Left lobe of liver (tissue), 2 donors: Measurements from ENCODE around the gene ADK. TPM values are rescaled to one million over a fixed set of nuclear protein-coding genes. Genes with fewer than 3 reads are reported as not detected.

Experiments used
- ATAC-seq: fragments of 200-7000 bp; cut with Tn5 transposase; one replicate; pipeline ENCODE4 v1.9.1; 2020; ENCODE audit warnings: mild to moderate bottlenecking, moderate library complexity
- DNase-seq: peaks from one replicate; pipeline ENCODE4 v3.0.0-alpha.2; 2020; ENCODE audit warnings: low spot score
- total RNA-seq: library from RNA; stranded (reverse); gene quantifications from one replicate; pipeline ENCODE4 v1.2.1, GENCODE V29; 2021
- donor health status: DM: no; HTN: no; CAD: no; lungs with moderate emphysema.
- donor health status: DM: no; HTN: yes; CAD: no.

The ADK gene
- total RNA-seq, 1 donor from 2014 or later = 76.2 TPM

DNA sequence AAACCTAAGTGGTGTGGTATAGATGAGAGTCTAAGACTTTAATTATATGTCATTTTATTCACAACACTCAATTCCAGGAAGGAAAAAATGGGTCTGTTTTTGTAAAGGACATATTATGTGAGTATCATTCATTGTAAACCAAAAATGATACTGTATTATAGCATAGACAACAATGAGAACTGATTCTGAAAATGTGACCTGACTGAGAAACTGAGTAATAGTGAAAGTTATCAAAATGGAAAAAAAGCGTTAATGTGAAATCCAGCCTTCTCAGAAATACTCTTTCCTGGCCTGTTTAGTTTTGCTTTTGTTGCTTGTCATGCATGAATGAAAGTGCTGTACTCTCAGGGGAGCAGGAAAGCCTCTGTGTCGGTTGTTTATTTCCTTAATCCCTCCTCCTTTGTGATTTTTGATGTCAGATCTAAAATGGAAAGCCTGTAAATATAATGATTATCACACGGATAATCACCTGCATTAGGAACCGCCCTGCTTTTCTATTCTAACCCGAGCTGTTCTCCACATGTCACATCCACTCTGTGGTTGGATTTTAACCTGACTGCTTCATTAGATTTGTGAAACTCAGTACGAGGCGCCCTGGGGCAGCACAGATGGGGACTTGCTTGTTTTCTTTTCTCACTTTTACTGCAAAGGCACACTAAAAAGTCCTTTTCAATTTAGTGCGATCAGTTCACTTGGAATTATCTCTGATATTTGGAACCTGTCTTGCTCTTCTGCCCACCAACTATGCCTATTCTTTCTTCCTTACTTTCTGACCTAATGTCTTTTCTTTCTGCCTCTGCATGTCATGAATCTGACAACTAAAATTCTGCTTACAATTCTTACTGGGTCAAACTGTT is 434.4 kb downstream of the ADK start:
- peak; percentile 56 for DNase-seq
- ATAC-seq = peak; percentile 64

DNA sequence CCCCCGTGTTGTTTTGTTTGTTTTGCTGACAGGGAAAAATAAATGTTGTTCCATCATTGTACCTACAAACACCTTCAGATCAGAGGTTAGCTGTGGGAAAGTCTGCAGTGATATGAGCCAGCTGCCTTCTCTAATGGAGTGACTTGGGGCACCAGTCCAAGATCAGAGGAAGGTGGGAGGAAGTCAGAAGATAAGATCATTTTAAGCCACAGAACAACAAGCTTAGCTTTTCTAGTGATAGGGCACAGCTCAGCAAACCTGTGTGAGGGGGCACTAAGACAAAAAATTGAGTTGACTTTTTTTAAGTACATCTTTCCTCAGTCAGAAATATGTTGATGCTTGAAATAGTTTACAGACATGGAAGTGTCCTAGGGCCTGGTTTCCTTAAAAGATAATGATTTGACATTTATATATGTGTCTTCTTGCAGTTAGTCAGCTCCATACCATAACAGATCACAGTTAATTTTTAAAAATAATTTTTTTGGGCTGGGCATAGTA is 435.1 kb downstream of the ADK start:
- DNase-seq (no peak), ATAC-seq (peak; percentile 33)

DNA sequence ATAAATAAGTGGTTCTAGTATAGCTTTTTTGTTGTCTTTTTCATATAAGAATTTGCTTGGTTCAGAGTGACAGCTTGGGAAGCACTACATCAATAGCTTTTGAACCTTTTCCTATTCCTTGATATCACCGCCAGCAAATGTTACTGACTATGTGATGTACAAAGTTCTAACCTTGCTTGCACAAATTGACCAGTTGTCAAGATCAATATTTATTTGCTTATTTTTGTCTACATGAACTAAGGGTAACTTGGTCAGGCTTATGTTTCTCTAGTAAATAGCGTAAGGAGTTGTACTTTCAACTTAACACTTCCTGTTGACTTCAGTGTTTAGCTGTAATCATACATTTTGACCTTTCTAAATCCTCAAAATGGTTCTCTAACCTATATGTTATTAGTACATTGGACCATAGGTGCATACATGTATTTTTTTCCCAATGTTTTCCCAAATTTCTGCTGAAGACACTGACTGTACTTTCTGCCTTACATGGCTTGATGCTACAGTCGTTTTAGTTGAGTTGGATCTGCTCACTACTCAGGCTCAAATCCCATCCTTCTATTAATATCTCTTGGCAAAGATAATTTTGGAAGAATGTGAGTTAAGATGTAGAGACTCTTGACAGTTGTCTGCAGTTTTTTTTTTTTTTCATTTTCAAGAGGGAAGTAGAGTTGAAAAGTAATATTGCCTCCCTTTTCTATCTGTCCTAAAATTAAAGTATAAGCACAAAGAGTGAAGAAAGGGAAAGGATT is 436.3 kb downstream of the ADK start:
- DNase-seq (no peak), ATAC-seq (peak; percentile 59)

DNA sequence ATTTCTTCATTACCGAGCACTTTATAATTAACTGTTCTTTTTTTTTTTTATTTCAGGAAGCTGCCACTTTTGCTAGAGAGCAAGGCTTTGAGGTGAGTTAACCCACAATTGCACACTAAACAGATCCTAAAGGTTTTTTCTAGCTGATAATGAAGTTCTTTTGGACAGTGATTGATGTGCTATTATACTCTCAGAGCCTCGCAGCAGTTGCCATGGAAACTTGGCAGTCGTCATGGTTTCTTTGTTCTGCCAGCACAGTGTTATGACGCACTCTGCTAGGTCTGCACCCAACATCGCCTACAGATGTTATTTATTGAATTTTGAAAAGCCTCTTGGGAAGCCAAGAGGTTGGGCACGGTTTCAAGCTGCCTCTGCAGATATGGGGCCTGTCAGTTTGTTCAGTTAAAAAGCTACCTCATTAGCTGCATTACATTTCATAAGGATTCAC is 438.2 kb downstream of the ADK start:
- ATAC-seq (peak; percentile 75), DNase-seq (peak; percentile 95)

DNA sequence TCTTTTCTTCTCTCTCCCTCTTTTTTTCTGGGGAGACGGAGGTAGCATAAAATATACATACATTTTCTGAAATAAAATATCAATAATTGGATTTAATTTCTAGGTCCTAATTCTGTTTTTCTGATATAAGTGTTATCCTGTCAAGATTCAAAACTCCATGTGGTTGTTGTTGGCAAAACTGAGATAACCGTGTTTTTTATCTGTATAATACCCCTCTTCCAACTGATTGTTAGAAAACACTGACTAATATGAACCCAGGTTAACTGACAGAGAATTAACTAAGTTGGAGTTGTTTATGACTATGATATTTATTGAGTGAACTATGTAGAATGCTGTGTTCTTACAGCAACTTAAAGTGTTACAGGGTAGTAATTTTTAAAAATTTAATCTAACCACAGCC is 438.8 kb downstream of the ADK start:
- DNase-seq (no peak), ATAC-seq (no peak)

DNA sequence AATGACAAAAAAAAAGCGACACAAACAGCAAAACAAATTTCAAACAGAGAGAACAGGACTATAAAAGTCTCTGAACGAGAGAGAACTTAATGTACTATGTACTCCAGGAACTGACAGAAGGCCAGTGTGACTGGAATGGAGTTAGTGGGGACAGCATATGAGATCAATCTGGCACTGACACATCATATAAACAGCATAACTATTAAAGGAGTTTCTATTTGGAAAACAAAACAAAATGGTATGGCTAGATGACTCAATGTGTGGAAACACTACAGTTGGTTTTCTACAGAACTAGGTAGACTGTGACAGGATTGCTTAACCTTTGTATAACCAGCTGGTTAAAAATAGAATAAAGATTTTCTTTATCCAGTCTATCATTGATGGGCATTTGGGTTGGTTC is 442.4 kb downstream of the ADK start:
- ATAC-seq (peak; percentile 44), DNase-seq (no peak)

DNA sequence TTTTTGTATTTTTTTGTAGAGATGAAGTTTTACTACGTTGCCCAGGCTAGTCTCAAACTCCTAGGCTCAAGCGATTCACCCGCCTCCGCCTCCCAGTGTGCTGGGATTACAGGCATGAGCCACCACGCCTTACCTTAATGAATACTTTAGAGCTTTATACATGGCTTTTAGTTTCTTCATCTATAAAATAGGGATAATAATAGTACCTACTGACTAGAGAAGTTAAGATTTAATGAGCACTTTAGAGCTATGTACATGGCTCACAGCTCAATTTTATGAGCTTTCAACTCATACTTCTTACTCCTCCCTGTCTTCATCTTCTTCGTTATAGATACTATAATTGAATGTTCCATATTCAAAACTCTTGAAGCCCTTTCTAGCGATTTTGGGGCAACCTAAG is 445.7 kb downstream of the ADK start:
- no peak for DNase-seq
- no peak for ATAC-seq

DNA sequence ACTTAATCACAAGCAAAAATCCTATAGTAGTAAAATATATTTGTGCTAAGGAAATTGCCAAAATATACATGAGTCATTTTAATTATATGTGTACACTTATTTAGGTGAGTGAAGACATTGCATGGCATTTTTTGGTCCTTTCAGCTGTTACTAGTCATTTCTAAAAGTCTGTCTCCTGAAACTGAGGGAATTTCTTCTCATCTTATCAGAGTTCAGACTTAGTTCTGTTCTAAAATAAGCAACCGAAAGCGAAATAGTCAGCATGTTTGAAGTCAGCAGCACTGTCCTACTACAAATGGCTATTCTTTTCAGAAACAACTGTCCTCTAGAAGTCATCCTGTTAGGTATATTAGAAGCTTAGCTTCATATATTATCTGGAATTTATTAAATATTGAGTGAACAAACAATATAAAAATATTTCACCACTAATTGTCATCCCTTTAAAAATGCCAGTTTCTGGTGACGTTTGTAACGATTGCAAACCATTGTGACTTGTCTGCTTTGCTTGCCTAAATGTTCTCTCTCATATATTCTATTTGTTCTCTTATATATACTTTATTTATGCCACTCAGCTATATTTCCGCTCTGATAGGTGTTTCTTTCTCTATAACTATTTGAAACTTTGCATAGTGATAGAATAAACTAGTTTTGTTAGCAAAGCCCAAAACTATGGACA is 448.0 kb downstream of the ADK start:
- ATAC-seq (peak; percentile 79), DNase-seq (no peak)

DNA sequence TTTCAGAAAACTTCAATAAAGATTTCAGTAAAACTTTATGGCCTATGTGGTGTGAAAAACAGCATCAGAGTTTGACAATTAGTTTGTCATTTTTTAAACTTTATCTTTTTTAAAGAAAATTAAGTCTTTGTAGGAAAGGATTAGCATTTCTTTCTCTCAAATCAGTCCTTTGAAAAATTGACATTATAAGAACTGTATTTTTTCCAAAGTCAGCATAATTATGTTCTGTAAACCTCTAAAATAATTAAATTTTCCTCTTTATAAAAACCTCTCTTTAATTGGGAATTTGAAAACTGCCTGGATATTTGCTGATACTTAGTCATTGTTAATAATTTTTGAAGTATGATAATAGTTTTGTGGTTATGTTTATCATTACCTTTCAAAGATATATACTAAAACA is 448.7 kb downstream of the ADK start:
- ATAC-seq = no peak
- DNase-seq = no peak

DNA sequence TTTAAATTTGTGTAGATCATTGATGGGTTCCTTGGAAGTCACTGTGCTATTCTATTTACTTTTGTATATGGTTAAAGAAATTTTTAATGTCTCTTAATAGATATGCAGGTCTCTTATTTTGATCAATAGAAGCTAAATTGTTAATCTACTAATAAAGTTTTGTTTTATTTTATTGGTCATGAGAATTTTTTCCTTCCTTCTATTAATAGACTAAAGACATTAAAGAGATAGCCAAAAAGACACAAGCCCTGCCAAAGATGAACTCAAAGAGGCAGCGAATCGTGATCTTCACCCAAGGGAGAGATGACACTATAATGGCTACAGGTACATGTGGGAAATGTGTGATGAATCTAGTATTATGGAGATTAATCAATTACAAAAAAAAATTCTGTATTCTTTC is 449.1 kb downstream of the ADK start:
- ATAC-seq (no peak), DNase-seq (no peak)

DNA sequence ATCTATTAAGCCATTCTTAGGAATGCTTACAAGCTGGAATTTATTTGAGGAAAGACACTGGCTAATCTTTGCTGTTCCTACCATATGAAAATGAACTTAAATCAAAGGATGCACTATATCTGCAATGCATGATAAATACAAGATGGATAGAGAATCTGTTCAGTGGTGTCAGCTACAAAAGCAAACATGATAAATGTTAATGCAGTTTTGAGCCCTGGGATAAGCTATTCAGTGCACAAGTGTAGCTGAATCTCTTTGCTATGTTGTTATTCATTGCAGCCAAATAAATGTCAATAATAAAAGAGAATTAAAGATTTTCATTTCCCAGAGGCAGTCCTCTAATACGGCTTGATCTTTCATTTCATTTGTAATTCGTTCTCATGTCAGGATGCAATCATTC is 451.6 kb downstream of the ADK start:
- DNase-seq = no peak

DNA sequence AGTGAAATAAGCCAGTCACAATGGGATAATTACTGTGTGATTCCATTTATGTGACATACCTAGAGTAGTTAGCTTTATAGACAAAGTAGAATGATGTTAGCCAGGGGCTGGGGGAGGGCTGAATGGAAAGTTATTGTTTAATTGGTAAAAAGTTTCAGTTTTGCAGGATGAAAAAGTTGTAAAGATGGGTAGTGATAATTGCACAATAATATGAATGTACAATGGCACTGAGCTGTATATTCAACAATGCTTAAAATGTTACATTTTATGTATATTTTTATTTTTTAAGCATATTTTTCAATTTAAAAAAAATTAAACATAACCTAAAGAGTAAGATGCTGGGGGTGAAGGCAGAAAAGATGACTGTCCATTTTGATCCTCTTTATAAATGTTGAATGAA is 459.3 kb downstream of the ADK start:
- no peak for DNase-seq
- no peak for ATAC-seq

More for the DNA sequence above, 451.6 kb downstream of the ADK start:
- ATAC-seq = no peak

DNA sequence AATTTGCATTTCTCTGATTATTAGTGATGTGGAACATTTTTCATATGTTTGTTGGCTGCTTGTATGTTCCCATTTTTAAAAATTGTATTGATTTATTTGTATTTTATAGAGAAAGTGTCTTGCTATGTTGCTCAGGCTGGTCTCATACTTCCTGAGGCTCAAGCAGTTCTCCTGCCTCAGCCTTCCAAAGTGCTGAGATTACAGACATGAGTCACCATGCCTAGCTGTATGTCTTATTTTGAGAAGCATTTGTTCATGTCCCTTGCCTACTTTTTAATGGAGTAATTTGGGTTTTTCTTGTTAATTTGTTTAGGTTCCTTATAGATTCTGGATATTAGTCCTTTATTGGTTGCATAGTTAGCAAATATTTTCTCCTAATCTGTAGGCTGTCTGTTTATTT is 461.2 kb downstream of the ADK start:
- no peak for ATAC-seq
- no peak for DNase-seq

DNA sequence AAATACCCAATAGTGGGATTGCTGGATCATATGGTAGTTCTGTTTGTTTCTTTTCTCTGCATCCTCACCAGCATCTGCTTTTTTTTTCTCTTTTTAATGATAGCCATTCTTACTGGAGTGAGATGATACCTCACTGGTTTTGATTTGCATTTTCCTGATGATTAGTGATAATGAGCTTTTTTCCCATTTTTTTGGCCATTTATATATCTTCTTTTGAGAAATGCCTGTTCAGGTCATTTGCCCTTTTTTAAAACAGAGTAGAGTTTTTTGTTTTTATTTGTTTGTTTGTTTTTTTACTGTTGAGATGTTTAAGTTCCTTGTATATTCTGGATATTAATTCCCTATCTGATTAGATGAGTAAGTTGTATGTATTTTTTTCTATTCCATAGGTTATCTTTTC is 469.6 kb downstream of the ADK start:
- no peak for DNase-seq

DNA sequence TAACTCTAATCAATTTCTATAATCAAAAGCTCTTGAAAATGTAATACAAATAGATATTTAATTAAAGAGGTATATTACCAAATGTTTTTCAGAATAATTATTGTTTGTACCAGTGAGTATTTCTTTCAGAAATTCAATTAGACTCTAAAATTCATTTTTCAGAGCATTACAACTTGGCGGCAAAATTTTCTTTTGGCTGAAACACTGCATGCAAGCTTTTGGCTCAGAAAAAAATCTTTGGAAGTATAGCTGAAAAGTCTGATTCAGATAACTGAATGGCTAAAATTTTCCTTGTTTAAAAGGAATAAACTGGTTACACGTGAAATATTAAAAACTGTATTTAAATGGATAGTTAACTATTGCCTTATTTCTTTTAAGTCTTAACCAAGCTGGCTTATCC is 472.8 kb downstream of the ADK start:
- DNase-seq (no peak), ATAC-seq (no peak)

More for the DNA sequence above, 469.6 kb downstream of the ADK start:
- no peak for ATAC-seq

DNA sequence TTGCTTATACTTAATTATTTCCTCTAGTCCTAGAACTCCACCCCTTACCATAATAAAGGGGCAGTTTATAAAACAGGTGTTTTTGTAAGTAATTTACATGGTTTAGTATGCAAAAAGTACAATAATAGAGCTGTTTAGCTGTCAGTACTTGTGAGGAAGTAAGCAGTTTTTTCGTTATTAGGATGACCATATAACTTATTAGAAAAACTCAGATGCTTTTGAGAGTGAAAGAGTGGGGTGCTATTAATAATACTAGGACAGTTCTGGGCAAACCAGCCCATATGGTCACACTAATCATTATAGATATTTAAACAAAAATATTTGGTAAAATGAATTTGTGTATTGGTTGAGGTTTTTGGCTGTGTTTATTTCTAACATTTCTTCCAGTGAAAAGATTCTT is 473.5 kb downstream of the ADK start:
- ATAC-seq (no peak), DNase-seq (no peak)

DNA sequence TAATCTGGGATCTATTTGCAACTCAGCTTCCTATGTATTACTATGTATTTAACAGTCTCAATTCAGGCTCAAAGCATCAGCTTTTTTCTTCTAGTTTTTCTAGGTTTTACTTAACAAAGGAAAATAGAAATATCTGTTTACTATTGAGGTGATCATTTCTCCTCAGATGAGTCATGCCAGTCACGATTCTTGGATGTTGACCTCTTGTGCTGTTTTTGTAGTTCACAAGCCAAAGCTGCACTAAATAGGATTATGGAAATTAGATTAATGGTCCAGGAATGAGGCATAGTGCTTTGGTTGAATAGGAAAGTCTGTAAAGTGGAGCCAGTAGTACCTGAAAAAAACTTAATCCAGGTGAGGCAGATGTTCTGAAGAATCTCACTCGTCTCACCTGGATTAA is 477.1 kb downstream of the ADK start:
- ATAC-seq = no peak
- DNase-seq = no peak

DNA sequence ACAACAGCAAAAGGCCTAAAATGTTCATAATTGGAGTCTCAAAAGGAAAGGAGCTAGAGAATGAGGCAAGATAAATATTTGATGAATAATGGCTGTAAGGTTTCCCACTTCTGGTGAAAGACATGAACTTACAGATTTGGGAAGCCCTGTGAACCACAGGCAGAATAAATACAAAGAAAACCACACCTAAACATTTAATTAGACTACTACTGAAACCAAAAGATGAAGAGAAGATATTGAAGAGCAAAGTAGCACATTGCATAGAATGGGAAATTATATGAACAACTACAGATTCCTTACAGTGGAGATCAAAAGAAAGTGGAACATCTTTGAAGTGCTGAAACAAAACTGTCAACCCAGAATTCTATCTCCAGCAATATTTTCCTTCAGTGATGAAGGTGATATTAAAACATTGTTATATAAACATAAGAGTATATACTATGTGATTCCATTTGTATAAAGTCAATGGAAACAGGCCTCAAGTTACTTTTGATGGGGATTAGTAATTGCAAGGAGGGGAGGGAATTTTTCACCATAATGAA is 484.0 kb downstream of the ADK start:
- no peak for DNase-seq
- ATAC-seq = no peak

DNA sequence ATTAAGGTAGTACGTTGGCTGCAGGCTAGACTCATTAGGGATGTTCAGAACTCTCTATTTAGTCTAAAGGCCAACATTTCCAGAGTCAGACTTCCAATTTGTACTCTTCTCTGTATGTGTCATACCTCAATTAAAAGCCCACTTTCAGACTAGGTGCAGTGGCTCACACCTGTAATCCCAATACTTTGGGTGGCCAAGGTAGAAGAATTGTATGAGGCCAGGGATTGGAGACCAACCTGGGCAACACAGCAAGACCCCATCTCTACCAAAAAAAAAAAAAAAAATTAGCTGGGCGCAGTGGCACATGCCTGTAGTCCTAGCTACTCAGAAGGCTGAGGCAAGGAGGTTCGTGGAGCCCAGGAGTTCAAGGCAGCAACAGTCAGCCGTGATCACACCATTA is 484.6 kb downstream of the ADK start:
- ATAC-seq = no peak
- DNase-seq = no peak

DNA sequence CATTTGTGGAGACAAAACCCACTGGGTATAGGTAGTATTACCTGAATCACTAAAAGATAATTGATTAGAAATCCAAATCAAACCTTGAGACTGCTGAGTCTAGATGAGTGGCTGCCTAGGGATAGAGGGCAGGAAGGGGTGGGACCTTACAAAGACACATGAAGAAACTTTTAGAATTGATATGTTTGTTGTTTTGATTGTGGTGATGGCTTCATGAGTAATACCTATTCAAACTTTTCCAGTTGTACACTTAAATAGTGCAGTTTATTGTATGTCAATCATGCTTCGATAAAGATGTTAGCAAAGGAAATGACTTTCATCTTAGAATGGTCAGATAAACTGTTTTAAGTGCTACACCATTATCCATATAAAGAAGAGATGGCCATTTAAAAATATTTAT is 486.7 kb downstream of the ADK start:
- DNase-seq (no peak), ATAC-seq (no peak)
